GM19372 (cell line): ENCODE data around the gene SOX6.

Experiments
- ATAC-seq: cut with Tn5 transposase; IDR thresholded peaks from one replicate; pipeline ENCODE4 v1.9.1; 2021; ENCODE audit warnings: mild to moderate bottlenecking, low read depth, moderate library complexity; ENCODE audit not compliant: unreplicated experiment

SOX6 gene

GRCh38 chr11:16280256-16280682 is 76.1 kb downstream of the SOX6 start:
- ATAC-seq, result no peak

- no peak for ATAC-seq
These were observed 76.8 kb downstream of the SOX6 start for GRCh38 chr11:16279524-16279923.

GRCh38 chr11:16278979-16279378 is 77.4 kb downstream of the SOX6 start:
- ATAC-seq, result no peak

DNA sequence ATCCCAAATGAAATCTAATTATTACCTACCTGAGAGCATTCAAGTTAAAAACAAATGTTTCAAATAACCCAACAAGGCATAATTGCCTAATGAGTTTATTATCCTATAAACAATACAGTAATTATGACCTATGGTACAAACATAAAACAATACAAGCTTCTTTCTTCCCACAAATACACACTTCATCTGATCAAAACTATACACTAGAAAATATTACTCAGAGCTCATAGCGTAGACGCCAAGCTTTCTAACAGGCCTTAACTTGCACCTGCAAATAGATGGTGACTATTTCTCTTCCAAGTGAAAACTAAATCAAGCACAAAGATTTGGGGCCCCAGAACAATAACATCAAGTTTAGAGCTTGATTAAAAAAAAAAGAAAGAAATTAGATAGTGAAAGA is 78.1 kb downstream of the SOX6 start:
- no peak for ATAC-seq

GRCh38 chr11:16276251-16276650 is 80.1 kb downstream of the SOX6 start:
- ATAC-seq, result no peak

GRCh38 chr11:16271258-16271657 is 85.1 kb downstream of the SOX6 start:
- no peak for ATAC-seq

DNA sequence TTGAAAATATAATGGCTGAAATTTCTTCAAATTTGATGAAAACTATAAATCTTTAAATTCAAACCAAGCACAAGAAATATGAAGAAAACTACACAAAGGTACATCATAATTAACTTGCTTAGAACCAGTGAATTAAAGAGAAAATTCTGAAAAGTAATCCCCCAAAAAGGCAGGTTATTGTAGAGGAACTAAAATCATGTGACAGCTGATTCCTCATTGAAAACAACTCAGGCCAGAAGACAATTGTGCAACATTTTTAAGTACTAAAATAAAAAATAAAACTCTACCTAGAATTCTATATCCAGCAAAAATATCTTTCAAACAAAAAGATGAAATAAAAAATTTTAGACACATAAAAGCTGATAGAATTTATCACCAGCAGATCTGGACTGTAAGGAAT is 90.3 kb downstream of the SOX6 start:
- no peak for ATAC-seq

DNA sequence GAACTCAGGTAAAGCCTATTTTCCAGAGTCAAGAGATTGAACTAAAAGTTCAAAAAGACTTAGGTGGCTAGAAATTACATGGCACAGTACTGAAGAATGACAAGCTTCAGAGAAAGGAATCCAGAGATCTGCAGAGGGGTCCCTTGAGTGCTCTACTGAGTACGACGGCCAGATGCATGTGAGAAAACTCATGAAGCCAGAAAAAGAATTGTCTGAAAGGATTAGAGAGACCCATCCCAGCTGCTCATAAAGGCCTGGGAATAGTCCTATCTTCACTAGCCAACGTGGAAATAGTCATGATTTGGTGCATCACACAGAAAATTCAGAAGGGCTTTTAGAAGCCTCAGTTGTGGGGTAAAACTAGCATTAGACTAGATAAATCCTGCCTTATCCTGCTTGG is 91.3 kb downstream of the SOX6 start:
- no peak for ATAC-seq

- no peak for ATAC-seq
These were observed 93.7 kb downstream of the SOX6 start for GRCh38 chr11:16262645-16262955.

DNA sequence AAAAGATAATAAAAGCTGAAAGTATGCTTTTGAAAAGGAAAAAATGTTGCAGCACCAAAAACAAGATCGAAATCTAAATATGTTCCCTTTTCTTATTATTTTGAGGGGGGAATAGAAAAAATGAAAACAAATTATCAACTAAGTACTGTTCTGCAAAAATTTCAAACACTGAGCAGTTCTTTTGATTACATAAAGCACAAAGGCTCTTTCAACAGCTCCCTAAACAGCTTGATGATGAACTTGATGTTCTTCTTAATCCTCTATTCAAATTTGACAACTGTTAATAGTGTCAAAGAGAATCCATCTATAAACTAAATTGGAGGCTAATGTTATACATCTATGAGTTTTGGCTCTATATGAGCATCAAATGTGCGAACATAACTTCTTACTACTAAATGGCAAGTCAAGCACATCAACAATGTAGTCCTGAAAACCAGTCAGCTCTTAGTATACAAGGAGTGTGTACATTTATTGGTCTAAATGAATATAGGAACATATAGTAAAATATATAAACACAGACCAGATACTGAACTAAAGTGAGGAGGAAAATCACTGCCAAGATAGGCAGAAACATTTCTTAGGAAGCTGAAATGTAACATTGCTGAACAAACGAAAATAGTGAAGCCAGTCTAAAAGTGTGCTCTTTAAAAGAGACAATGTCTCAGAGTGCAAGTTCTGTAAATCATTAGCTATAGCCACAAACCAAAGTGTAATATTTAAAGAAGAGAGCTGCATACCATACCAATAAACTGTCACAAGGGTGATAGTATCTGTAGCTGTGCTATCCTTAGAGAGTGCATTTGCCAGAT is 94.3 kb downstream of the SOX6 start:
- peak; percentile 89 for ATAC-seq

GRCh38 chr11:16252373-16252772 is 104.0 kb downstream of the SOX6 start:
- ATAC-seq, result no peak

- no peak for ATAC-seq
These were observed 108.1 kb downstream of the SOX6 start for GRCh38 chr11:16248248-16248647.

DNA sequence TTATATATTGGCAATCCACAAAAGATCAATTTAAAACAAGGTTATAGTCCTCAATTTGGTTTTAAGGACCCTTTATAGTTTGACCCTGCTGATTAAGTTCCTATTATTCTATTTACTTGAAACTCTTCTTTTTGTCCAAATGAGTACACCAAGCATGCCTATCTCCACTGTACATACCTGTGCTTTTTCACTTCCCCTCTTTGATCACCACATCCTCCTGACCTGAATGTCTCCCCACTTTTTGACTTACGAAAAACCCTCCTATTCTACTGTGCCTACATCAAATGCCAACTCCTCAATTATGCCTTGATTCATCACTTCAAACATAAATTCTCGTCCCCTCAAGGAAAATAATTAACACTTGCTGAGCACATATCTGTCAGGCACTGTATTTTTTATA is 113.5 kb downstream of the SOX6 start:
- no peak for ATAC-seq

DNA sequence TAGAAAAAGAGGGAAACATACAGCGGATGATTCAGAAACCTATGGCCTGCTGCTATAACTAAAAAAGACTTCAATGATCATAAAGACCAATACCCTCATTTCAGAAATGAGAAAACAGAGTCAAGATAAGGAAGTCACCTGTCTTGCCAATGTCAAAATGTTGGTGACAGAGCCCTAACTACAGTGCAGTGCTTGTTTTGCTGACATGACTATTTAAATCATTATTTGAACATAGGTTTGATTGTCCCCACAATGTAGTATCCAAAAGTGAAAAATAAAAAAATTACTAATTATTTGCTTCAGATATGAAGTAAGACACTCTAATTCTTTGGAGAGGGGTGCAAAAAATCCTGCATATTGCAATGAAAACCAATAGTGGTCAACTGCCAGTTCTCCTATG is 115.7 kb downstream of the SOX6 start:
- no peak for ATAC-seq

- no peak for ATAC-seq
These were observed 116.9 kb downstream of the SOX6 start for GRCh38 chr11:16239141-16240105.

GRCh38 chr11:16226245-16226644 is 130.1 kb downstream of the SOX6 start:
- no peak for ATAC-seq

GRCh38 chr11:16225623-16226022 is 130.7 kb downstream of the SOX6 start:
- ATAC-seq, result no peak

DNA sequence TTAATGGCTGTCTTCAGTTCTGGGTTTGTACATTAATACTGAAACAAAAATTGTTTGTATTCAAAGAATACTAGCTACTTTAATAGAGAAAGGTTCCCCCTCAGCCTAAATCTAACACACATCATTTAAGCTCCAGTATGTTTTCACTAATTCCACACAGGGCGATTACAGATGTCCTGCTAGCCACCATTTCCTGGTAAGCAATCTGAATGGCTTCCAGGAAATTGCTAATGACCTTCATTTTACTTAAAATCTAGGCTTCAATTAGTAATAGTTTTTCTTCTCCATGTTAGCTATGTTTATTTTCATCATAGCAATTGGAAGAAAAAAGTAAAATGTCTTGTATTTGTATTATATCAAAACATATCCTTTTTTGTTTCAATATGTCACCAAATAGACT is 132.8 kb downstream of the SOX6 start:
- ATAC-seq, result no peak

- ATAC-seq, result no peak
These were observed 138.7 kb downstream of the SOX6 start for GRCh38 chr11:16217631-16218030.

GRCh38 chr11:16216831-16217230 is 139.5 kb downstream of the SOX6 start:
- no peak for ATAC-seq

GRCh38 chr11:16215352-16215751 is 141.0 kb downstream of the SOX6 start:
- ATAC-seq, result no peak

- ATAC-seq, result no peak
These were observed 144.9 kb downstream of the SOX6 start for GRCh38 chr11:16211407-16211806.
